Middle frontal gyrus (tissue), 1 donor: Measurements from ENCODE around the gene RERE.
"Not testable (repeated sequence)": the region's sequence is repeated elsewhere in the genome, so short reads cannot be mapped to it uniquely, and the experiment has no call there.

Experiments
- DNase-seq: peaks from one replicate; pipeline ENCODE4 v3.0.0-alpha.2; 2015; ENCODE audit warnings: low spot score; ENCODE audit errors: extremely low spot score

RERE gene

DNA sequence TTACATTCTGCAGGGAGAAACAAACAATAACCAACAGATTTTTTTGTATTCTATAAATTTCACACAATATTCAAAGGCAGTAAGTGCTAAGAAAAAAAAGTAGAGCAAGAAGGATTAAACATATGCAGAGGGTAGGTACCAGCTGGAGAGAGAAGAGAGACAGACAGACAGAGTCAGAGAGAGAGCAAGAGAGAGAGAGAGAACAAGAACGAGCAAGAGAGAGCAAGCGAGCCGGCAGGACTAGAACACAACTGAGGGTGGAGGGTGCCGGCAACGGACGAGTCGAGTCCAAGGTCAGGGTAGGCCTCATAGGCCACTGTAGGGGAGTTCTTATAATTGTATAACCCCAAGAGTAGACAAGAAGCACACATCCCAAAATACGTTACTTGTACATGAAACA lies 97.1 kb downstream of the RERE start:
- no peak for DNase-seq

DNA sequence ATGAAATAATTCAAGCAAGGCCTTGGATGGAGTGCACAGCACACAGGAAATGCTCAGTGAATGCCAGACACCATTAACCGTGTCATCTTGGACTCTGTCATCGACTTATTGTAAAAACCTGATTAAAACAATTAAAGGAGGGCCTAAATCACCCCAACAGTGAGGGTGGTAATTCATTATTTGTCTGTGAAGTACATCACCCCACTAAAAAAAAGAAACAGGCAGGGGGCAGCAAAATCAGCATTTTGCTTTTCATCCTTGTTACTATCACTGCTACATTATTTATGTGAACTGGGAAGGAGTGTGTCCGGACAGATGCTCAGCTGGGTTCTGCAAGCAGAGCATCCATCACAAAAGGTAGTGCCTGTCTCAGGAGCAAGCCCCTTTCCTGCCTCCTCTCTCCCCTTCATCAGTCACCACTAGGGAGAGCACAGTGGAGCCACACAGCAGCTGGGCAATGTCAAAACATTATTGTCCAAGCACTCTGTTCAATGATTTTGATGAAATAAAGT lies 98.5 kb downstream of the RERE start:
- DNase-seq, result no peak

DNA sequence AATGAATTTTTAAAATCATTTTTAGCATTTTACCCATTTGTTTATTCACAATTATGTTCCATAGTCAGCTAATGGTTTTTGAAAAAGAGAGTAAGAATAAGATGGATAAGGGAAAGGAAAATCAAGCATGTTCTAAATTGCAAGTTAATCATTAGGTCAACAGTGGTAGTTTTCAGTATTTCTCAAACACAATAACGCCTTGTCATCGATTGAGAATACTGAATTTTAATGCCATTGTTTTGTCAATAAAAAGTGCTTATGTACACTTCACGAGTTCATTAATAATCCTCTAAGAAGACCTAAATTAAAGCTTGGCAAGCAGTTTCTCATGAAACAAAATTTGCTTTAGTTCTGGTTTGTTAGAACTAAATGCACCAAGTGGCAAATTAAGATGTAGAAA lies 100.3 kb downstream of the RERE start:
- DNase-seq, result no peak

DNA sequence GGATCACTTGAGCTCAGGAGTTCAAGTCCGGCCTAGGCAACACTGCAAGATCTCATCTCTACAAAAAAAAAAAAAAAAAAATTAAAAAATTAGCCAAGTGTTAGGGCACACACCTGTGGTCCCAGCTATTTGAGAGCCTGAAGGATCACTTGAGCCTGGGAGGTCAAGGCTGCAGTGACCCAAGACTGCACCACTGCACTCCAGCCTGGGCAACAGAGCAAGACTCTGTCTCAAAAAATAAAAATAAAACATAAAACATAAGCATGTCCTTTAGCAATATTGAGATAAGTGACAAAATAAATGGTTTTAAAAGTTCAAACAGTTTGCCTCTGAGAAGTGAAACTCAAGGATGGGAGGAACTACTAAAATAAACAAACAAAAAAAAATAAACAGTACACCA lies 101.2 kb downstream of the RERE start:
- DNase-seq, result no peak

DNA sequence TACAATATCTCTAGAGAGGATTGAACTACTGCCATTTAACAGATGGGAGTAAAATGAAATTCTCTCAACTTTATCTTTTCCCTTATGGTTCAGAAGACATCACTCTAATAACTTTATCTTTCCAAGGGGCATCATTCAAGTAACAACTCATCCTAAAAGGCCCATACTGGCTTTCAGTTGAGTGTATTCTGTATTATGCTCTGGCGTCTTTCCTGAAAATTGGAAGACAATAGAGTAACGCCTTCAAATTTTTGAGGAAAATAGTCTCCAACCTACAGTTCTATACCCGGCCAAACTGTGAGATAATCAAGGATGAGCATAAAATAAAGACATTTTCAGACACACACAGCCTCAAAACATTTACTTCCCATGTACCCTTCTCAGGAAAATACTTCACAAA lies 103.3 kb downstream of the RERE start:
- DNase-seq, result no peak

DNA sequence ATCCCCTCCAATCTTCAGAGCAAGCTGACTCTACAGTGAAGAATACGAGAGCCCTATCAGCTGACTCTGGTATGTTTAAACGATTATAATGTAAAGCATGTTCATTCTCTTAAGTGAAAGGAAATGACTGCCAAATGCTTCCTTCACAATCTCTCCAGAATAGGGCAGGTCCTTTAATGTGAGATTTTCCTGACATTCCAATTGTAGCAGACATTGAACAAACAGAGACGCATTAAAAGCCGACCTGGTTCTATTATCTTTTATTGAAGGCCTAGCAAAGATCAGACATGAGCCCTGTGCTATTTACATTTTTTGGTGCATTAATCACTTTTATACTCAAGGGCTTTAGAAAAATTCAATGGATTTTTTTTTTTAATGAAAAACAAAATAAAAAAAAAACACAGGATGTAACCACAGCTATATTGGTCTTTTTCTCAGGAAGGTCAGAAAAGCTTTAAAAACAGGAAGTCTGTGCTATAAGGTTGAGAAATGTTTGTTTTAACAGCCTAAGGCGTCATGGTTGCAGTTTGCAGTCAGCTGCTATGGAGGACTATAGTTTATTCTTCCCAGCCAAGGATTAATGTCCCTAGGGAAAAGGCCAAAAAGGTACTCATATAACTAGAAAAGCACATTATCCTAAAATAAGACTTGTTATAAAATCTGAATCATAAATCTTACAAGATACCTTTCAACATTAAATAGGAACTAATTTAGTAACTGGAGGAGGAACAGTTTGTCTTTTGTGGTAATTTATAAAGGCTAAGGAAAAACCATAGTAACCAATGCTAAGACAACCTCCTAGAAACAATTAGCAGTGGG lies 104.8 kb downstream of the RERE start:
- peak; percentile 42 for DNase-seq

DNA sequence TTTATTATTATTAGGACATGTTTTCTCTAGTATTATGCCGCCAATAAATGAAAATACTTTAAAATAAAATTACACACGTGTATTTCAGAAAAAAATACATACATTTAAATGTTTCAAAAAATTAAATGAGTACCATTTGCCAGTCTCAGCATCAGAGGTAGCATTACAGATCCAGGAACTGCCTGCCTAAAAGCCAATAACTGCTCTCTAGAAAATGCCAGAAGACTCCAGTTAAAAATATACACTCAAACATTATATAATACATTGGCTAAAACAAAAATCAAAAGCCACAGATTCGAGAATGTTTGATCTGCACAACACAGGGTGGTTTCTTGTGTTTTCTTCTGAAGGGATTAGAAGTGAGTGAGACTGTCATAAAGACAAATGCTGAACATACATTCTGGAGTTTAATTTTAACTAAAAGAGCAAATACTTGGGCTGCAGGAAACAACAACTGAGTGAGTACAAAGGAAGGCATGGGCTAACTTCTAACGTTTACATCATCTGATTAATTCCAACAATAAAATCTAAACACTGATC lies 105.5 kb downstream of the RERE start:
- DNase-seq, result no peak

DNA sequence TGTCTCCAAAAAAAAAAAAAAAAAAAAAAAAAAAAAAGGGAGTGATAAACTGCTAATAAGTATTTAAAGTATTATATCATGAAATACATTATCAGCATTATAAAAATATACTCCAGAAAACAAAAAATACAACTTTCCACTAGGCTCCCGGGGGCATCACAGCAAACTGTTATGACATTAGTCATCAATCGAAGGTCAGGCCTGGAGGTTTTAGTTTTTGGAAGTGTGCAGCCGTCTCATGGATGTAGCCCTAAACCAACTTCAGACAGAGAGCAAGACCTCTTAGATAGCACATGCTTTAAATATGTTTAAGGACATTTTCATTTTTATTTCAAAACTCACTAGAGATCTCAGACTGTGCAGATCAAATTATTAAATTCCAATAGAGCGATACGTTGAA lies 106.3 kb downstream of the RERE start:
- no peak for DNase-seq

DNA sequence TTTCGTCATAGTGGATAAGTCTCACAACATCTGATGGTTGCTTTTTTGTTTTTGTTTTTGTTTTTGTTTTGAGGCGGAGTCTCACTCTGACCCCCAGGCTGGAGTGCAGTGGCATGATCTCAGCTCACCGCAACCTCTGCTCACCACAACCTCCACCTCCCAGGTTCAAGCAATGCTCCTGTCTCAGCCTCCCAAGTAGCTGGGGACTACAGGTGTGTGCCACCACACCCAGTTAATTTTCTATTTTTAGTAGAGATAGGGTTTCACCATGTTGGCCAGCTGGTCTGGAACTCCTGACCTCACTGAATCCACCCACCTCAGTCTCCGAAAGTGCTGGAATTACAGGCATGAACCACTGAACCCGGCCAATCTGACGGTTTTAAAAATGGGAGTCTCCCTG lies 109.2 kb downstream of the RERE start:
- no peak for DNase-seq

DNA sequence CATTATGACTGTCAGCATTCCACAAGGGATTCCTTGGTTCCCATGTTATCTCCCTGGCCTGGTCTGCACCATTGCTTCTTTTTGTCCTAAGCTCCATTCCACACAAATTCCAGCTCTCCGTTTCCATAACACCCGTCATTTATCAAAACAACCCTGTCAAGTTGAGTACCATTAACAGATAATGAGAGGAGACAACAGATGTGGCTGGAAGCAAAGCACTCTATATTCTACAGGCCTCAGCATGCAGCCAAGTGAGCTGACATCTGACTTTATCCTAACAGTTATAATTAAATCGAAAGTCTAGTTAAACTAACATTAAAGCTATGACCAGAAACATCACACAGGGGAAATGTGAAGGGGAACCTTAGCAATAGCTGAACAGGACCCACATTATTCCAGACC lies 110.4 kb downstream of the RERE start:
- DNase-seq, result no peak

DNA sequence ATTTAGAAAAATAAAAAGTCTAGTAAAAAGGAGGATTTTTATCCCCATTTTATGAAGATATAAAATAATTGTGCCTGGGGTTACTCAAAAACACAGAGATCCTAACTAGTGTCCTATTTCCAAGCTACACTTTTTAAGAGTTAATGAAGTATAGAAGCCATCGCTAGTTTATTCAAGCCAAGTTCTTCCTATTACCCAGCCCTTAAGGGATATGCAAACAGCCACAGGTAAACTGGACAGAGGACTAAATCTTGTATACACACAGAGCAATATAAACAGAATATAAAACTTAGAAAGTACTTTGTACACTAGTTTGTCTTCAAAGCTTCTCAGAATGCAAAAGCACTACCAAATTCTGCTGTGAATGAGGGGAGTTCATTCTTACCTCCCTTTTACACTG lies 111.1 kb downstream of the RERE start:
- no peak for DNase-seq

DNA sequence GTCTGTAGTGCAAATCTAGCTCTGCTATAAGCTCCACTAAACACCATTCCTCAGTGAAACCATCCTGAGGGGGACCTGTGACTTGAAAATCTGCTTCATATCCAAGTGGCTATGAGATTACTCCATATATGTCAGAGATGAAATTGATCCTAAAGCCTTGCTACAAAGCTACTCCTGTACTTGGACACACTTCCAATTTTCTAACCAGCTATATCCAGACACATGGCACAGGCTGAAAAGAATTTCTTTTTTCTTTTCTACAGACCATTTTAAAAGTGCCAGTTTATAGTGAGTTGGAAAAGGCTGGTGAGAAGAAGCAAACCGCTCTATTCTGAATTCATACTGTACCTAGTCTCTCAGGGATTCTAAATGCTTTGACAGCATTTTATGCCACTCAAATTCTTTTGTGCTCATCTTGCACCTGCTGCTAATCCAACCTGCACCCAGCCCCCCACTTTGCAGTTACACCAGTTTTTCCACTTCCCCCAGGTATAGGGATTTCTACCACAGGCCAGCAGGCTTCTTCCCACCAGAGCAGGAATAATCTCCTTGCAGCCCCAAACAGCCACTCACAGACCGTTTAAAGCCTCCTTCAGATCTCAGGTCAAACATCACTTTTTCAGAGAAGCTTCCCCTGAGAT lies 112.5 kb downstream of the RERE start:
- no peak for DNase-seq

DNA sequence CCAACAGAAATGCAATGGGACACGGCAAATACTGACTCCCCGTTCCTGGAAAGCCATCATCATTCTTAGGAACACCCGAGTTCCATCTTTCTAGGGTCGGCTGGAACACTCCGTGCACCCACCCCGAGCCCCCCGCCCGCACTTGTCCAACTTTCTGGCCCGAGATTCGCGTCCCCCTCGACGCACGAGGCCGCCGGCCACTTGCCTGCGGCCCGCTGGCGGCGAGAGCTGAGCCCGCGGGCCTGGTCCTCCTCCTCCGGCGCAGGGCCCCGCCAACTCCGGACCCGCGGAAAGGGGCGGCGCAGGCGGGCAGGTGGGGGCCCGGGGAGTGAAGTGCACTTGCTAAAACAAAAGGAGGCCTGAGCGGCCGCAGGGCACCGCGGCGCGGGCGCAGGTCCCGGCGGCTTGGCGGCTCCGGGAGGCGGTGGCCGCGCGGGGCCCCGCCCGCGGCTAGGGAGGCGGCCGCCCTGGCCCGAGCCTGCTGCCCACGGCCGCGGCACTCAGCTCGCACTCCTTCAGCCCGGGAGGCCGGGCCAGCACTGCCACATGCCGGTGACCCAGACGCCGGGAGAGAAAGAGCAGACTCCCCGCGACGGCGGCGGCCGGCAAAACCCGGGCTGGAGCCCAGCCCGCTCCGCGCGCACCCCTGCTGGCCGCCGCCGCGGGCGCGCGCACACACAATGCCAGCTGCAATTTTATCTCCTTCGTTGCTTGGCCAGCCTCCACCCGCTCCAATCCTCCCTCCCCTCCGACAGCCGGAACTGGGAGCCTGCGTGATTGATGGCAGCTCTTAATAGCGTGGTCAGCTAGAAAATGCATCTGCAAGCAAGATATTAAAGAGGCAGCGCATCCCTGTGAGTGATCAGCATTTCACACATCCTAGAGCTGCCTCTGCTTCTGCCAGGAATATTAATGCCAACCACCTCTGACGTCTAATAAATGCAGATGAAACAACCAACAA lies 114.3 kb downstream of the RERE start:
- DNase-seq, result peak; percentile 84

DNA sequence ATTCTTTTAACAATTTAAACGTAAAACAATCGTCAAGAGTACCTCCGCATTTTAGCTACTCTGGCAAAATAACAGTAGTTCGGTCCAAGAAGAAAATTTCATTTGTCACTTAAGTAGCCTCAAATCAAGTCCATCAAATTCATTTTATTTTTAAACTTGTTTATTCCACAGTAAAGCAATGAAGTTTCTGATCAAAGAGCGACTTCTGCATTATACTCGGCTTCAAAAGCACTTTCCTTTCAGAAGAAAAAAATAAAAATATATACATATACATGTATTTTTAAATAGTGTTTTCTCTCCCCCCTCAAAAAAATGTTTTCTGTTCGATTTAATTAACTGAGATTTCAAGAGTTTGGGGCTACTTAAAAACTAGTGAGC lies 115.0 kb downstream of the RERE start:
- DNase-seq, result no peak

DNA sequence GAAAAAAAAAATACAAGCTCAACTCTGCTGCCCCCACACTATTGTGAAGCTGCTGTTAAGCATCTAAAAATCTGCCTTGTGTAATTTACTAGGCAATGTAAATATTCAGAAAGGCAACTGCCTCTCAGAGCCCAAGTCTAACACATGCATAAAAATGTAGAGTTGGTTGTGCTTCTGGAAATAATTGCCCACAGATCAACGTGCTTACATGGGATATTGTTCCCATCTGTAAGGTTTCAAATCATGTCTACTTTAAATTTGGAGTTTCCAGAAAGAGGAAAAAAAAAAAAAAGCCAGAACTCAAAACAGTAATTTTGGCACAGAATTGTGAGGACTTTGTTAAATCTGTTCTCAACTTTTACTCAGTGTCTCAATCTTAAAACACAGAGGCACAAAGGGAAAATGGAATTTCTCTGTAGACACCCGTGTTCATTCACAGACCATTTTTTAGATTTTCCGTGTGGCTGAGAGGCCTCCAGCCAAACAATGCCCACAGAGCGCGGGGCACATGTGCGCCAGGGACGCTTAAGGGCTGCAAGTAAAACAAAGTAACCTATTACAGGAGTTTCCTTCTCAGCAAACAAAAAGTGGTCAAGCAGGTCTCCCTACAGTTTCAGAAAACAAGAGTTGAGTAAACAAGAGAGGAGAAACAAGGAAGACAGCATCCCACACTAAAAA lies 115.5 kb downstream of the RERE start:
- DNase-seq, result no peak

DNA sequence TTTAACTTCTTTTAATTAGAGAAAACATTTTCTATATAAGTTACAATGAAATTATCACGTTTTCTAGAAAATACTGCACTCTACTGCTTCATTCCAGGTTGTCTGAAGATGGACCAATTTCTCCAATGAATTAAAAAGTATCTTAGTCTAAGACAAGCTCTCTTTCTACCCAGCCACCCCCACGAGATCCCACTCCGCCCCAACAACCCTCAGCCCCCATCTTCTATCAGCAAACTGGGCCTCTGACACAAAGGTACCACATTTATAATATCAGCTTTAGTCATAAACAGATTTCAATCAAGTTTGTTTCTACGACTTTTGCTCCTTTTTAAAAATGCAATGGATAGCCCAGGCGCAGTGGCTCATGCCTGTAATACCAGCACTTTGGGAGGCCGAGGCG lies 117.8 kb downstream of the RERE start:
- no peak for DNase-seq

DNA sequence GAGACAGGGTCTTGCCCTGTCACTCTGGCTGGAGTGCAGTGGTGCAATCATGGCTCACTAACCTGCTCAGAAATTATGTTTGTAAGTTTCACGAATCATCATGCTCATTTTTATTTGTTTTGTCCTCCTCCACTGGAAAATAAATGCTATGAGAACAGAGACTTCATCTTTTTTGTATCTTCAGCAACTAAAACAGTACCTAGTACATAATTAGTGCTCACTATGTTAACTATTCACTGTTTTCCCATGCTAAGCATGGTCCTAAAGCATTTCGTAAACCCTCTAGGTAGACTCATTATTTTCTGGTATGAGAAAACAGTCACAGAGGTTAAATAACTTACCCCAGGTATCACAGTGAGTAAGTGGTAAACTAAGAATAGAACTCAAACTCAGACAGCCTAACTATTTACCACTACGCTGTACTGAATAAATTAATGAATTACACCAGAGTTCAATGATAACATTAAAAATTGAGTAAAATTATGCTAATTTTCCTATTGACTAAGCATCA lies 118.4 kb downstream of the RERE start:
- no peak for DNase-seq

DNA sequence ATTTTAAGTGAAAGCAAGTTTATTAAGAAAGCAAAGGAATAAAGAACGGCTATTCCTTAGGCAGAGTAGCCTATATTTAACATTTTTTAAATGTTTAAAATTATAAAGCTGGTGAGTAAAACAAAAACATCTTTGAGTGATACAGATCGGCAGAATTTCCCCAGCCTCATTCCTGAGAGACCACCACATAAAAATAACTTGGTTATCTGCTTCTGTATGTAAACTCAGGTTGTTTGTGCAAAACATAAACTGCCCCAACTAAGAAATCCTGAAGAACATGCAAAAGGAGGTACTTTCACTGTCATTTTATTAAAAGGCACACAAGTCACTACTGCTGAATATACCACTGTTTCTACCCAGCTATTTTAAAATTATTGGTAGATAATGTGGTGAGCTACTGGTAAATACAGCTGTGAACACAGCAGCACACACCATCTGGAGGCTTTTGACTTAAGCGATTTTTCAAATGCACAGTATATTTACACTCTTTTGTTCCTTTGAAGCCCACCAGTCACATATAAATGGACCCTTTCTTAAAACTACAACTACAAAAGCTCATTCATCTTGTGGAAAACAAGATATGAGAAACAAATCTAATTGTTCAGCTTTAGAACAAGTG lies 119.3 kb downstream of the RERE start:
- DNase-seq, result no peak

DNA sequence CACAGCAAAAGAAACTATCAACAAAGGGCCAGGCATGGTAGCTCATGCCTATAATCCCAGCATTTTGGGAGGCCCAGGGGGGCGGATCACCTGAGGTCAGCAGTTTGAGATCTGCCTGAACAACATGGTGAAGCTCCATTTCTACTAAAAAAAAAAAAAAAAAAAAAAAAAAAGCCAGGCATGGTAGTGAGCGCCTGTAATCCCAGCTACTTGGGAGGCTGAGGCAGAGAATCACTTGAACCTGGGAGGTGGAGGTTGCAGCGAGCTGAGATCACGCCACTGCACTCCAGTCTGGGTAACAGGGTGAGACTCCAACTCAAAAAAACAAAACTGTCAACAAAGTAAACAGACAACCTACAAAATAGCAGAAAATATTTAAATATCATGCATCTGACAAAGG lies 122.0 kb downstream of the RERE start:
- not testable (repeated sequence) for DNase-seq

DNA sequence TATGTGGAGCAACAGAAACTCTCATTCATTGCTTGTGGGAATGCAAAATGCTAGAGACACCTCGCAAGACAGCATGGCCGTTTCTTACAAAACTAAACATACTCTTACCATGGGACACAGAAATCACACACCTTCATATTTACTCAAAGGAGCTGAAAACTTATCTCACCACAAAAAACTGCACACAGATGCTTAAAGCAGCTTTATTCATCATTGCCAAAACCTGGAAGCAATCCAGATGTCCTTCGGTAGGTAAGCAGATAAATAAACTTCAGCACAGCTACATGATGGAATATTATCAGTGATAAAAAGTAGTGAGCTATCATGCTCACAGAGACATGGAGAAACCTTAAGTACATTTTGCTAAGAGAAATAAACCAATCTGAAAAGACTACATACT lies 124.3 kb downstream of the RERE start:
- DNase-seq, result no peak
